BLaER1 treated with 17β-estradiol and CSF1 and Interleukin-3, amounts not matched to agents 10 nM and 100 nM (cell line): ENCODE results near the gene ORMDL3.

ENCODE experiments used
- H3K27ac ChIP-seq, 11 experiments: shearing (Covaris generic); formaldehyde crosslinking; 2 replicates each; pipeline ENCODE4 v1.8.1; 2022
- H3K27me3 ChIP-seq, 11 experiments: shearing (Covaris generic); formaldehyde crosslinking; 2 replicates each; pipeline ENCODE4 v1.8.1; 2022
- H3K36me3 ChIP-seq, 11 experiments: shearing (Covaris generic); formaldehyde crosslinking; 2 replicates each; pipeline ENCODE4 v1.8.1; 2022
- H3K4me1 ChIP-seq, 10 experiments: shearing (Covaris generic); formaldehyde crosslinking; 2 replicates each; pipeline ENCODE4 v1.8.1; 2022
- H3K4me2 ChIP-seq, 11 experiments: shearing (Covaris generic); formaldehyde crosslinking; 2 replicates each; pipeline ENCODE4 v1.8.1; 2022
- H3K4me3 ChIP-seq, 10 experiments: shearing (Covaris generic); formaldehyde crosslinking; 2 replicates each; pipeline ENCODE4 v1.8.1; 2022
- H3K9ac ChIP-seq, 11 experiments: shearing (Covaris generic); formaldehyde crosslinking; 2 replicates each; pipeline ENCODE4 v1.8.1; 2022
- H3K9me3 ChIP-seq, 11 experiments: shearing (Covaris generic); formaldehyde crosslinking; replicated peaks in 1 of 11; 2 replicates each; pipeline ENCODE4 v1.8.1; 2022
- H4K20me1 ChIP-seq, 11 experiments: shearing (Covaris generic); formaldehyde crosslinking; 2 replicates each; pipeline ENCODE4 v1.8.1; 2022
- Cebpa-rat ChIP-seq, 11 experiments: shearing (Covaris generic); IDR thresholded peaks; 2 replicates each; pipeline ENCODE4 v1.8.1; 2022

Gene ORMDL3

DNA sequence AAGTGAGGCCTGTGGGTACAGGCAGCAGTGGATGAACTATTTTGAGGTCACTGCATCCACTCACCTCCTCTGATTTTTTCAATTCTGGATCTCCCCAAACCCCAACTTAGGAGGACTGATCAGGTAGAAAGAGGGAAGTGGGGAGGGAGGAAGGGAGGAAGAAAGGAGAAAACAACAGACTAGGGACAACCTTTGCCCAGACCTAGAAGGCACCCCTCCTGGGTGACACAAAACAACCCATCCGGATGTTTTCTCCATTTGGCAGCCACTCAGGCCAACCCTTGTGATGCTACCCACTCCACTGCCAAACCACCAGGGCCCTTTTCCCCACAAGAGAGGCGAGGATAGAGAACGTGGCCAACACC is 2.7 kb downstream of the ORMDL3 start:
- peak overlapping the region in 3 of 11 experiments; percentile 31 to 82 (median 80); a peak in 4 of 22 replicates for H3K27ac ChIP-seq
- peak overlapping the region; percentile 96 to 100 (median 98) for H3K4me2 ChIP-seq
- H3K9me3 ChIP-seq = no peaks in the 10 kb centered on the region
- peak overlapping the region in 8 of 11 experiments; percentile 0 to 91 (median 85); a peak in 8 of 22 replicates for H3K9ac ChIP-seq
- no peak for TF ChIP-seq Cebpa-rat (IDR thresholded peaks at IDR 0.05)
- H3K4me3 ChIP-seq = no peak overlapping the region
- H3K4me1 ChIP-seq = peaks cover 90 to 92% (median 92%) of the 10 kb centered on the region in 10 experiments
- H3K27me3 ChIP-seq = no peaks in the 10 kb centered on the region
- peaks cover 11 to 45% (median 32%) of the 10 kb centered on the region in 11 experiments; a peak in 18 of 22 replicates for H4K20me1 ChIP-seq
- H3K36me3 ChIP-seq = peaks cover 22 to 33% (median 27%) of the 10 kb centered on the region in 11 experiments

DNA sequence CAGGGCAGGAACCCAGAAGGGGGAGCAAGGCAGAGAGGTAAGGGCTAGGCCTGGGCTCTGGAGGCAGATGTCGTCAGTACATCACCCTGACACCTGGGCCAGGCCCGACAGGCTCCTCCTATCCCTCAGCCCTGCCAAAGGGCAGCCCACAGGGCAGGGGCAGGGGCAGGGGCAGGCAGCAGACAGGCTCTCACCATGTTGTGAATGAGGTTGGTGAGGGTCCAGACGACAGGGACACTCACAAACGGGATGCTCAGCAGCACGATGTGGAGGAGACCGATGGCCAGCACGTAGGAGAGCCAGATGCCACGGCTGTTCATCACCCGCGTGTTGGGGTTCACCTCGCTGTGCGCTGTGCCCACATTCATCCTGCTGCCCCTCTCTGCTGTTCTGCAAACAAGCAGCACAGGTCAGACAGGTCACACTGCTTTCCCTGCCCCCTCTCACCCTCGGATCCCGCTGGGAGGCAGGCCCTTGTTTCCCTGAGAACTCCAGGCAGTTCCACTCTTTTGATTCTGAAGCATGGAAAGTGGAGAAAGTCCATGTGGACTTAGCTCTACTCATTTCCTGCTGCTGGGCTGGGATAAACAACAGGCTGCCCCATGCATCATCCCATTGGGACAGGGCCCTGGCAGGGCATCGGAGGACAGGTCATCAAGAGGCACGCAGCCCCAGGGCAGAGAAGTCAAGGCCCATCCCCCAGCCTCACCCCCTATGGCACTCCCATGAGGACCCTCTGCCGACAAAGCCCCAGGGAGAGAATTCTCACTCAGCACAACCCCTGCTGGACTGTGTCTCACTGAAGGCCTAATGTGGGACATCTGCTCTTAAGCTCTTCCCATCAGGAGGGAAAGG is 3.3 kb downstream of the ORMDL3 start:
- Histone ChIP-seq H3K4me1 (peaks cover 84 to 89% (median 87%) of the 10 kb centered on the region in 10 experiments), H4K20me1 (peaks cover 11 to 45% (median 32%) of the 10 kb centered on the region in 11 experiments; a peak in 18 of 22 replicates), H3K9ac (peak overlapping the region in 7 of 11 experiments; percentile 21 to 91 (median 86); a peak in 9 of 22 replicates), H3K27me3 (no peaks in the 10 kb centered on the region), H3K4me3 (no peak overlapping the region), H3K36me3 (peaks cover 26 to 38% (median 31%) of the 10 kb centered on the region in 11 experiments), H3K9me3 (no peaks in the 10 kb centered on the region), H3K4me2 (peak overlapping the region; percentile 96 to 100 (median 98)), H3K27ac (peak overlapping the region in 7 of 11 experiments; percentile 31 to 82 (median 41); a peak in 11 of 22 replicates)
- TF ChIP-seq Cebpa-rat (IDR thresholded peaks at IDR 0.05) = no peak

DNA sequence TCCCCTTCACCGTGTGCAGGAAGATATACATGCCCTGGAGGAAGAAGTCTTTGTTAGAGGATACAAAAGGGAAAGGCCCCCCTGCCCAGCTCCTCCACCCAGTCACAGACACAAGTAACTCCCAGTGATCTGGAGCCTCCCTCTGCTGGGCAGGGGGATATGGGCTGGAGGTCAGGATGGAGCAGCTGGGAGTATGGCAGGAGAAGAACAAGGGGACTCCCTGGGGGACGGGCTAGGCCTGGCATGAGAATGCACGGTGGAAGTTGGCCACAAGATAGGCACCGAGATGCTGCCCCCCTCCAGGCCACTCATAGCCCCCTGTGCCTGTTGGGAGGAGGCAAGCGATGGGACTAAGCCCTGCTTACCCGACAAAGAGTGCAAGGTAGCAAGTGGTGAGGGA is 4.2 kb downstream of the ORMDL3 start:
- no peak for TF ChIP-seq Cebpa-rat (IDR thresholded peaks at IDR 0.05)
- Histone ChIP-seq H3K36me3 (peaks cover 28 to 46% (median 37%) of the 10 kb centered on the region in 11 experiments), H3K4me3 (no peak overlapping the region; a peak in 2 of 20 replicates), H3K4me1 (peaks cover 76 to 89% (median 83%) of the 10 kb centered on the region in 10 experiments), H3K27ac (peak overlapping the region in 7 of 11 experiments; percentile 5 to 83 (median 74); a peak in 11 of 22 replicates), H3K9ac (peak overlapping the region in 8 of 11 experiments; percentile 11 to 91 (median 32); a peak in 6 of 22 replicates), H3K9me3 (no peaks in the 10 kb centered on the region), H3K27me3 (no peaks in the 10 kb centered on the region), H4K20me1 (peaks cover 11 to 39% (median 32%) of the 10 kb centered on the region in 11 experiments; a peak in 18 of 22 replicates), H3K4me2 (peak overlapping the region; percentile 96 to 100 (median 98))

DNA sequence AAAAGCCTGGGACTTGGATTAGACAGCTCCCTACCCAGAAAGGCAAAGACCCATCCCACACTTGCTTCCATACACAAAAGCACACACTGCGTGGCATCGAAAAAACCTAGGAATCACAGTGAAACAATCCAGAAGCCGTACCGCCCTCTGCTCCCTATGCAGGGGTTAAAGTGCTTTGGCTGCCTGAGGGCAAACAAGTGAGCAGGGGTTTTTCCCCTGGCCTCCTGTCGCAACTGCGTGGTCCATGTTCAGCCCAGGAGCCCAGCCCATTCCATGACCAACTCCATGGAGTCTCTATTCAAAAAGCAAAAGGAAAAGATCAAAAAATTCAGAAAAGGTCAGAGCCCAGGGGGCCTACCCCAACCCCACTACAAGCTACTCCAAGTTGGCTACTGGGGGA is 5.4 kb downstream of the ORMDL3 start:
- Histone ChIP-seq H3K9ac (peak overlapping the region in 8 of 11 experiments; percentile 11 to 91 (median 70); a peak in 11 of 22 replicates), H3K4me3 (peak overlapping the region in 1 of 10 experiments; percentile 7; a peak in 1 of 20 replicates), H3K4me2 (peak overlapping the region; percentile 96 to 100 (median 98)), H3K27me3 (no peaks in the 10 kb centered on the region), H3K36me3 (peaks cover 29 to 53% (median 39%) of the 10 kb centered on the region in 11 experiments), H4K20me1 (peaks cover 11 to 39% (median 32%) of the 10 kb centered on the region in 11 experiments; a peak in 18 of 22 replicates), H3K4me1 (peaks cover 70 to 87% (median 77%) of the 10 kb centered on the region in 10 experiments), H3K9me3 (no peaks in the 10 kb centered on the region), H3K27ac (peak overlapping the region in 9 of 11 experiments; percentile 7 to 83 (median 77); a peak in 15 of 22 replicates)
- TF ChIP-seq Cebpa-rat (IDR thresholded peaks at IDR 0.05) = no peak

DNA sequence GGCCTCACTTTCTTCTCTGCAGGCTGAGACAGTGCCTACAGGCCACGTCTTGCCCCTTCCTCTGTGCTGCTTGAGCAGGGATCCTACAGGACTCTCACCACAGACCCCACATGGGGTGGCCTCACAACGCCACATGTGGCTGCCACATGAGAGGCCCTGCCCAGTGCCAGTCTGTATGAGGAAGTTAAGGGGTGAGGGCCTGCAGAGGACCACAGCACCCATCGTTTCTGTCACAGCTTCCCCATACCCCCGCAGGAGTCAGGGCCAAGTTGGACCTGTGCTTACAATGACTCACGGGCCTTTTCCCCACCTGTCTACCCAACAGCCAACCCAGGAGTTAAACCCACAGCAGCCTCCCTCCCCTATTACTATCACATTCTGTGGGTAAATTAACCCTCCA is 6.1 kb downstream of the ORMDL3 start:
- no peak for TF ChIP-seq Cebpa-rat (IDR thresholded peaks at IDR 0.05)
- Histone ChIP-seq H3K36me3 (peaks cover 31 to 58% (median 45%) of the 10 kb centered on the region in 11 experiments), H4K20me1 (peaks cover 11 to 34% (median 26%) of the 10 kb centered on the region in 11 experiments; a peak in 18 of 22 replicates), H3K27ac (peak overlapping the region; percentile 57 to 83 (median 74)), H3K9ac (peak overlapping the region; percentile 52 to 91 (median 69); a peak in 21 of 22 replicates), H3K4me1 (peaks cover 66 to 86% (median 76%) of the 10 kb centered on the region in 10 experiments), H3K4me3 (peak overlapping the region in 5 of 10 experiments; percentile 1 to 15 (median 7); a peak in 1 of 20 replicates), H3K4me2 (peak overlapping the region; percentile 96 to 100 (median 98)), H3K9me3 (no peaks in the 10 kb centered on the region), H3K27me3 (no peaks in the 10 kb centered on the region)

DNA sequence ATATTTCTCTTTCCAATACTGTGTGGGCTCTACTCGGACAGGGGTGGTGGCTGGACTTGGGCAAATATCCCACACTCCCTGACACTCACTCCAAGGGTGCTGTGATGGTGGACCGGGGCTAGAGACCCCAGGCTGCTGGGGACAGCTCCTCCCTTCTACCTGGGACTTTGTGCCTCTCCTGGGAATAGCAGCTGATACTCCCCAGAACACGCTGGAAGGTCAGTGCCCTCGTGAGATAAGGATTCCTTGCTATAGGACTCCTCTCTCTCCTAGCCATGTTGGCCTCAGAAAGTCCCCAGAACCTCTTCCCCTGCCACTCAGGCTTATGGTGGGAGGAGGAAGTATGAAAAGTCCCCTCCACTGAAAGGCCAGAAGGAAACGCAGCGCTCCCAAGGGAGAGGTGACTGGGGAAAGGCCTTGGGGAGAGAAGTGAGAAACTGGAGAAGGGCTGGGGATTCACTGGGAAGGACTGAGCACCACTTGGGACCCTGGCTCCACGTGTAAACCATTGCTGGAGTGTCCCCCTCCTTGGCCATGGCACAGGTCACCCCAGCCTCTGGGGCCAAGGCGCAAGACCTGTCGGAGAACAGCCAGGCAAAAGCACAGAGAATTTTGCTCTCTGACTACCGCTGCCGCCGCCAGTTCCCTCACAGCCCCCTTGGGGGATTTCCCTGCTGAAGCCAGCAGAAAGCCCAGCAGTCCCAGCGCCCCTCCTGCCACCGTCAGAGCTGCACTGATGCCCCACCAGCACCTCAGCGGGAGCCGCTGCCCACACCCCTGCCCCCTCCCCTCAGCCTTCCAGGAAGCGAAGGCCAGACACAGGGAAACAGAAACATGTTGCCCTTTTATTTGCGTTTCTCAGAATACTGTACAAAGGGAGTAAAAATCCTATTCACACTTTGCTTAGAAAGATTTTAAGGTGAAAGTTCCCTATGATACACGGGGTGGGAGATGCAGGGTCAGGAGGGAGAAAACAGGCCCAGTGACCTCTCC is 6.9 kb downstream of the ORMDL3 start:
- peak overlapping the region; percentile 96 to 100 (median 98) for H3K4me2 ChIP-seq
- peak overlapping the region; percentile 52 to 91 (median 69) for H3K9ac ChIP-seq
- peak overlapping the region; percentile 57 to 83 (median 74) for H3K27ac ChIP-seq
- H3K36me3 ChIP-seq = peaks cover 31 to 58% (median 45%) of the 10 kb centered on the region in 11 experiments
- H3K27me3 ChIP-seq = no peaks in the 10 kb centered on the region
- H3K4me3 ChIP-seq = peak overlapping the region in 5 of 10 experiments; percentile 1 to 15 (median 7); a peak in 6 of 20 replicates
- peaks cover 58 to 78% (median 69%) of the 10 kb centered on the region in 10 experiments for H3K4me1 ChIP-seq
- no peaks in the 10 kb centered on the region for H3K9me3 ChIP-seq
- H4K20me1 ChIP-seq = peaks cover 4 to 26% (median 18%) of the 10 kb centered on the region in 11 experiments; a peak in 16 of 22 replicates
- no peak for TF ChIP-seq Cebpa-rat (IDR thresholded peaks at IDR 0.05)

DNA sequence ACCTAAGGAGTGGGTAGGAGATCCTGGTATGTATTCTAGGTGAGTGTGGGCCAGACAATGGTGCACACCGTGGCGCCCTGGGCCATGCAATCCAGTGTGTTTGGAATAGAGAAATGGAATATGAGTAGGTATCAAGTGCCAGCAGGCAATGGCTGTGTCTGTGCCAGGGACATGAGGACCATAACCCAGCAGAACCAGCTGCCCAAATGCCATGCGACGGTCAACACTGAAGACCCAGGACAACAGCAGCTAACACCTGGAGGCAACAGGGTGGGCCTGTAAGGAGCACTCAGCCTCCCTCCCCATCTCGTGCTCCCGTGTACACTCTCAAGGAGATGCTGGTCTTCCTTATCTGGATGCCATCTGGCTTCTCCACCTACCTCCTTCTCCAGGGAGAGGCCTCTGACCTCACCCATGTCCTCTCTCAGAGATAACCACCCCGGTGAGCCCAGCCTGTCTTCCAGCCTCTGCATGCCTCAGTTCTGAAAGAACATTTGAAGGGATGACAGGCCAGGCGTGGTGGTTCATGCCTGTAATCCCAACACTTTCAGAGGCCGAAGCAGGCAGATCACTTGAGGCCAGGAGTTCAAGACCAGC is 8.2 kb downstream of the ORMDL3 start:
- Histone ChIP-seq H3K27me3 (no peaks in the 10 kb centered on the region), H3K9ac (no peak overlapping the region), H3K36me3 (peaks cover 31 to 57% (median 44%) of the 10 kb centered on the region in 11 experiments), H3K4me2 (0 out of 22 replicates have a peak overlapping the region, but pooled peaks of 3 of the 11 experiments have one; percentile 7 to 13 (median 10)), H4K20me1 (peaks cover 0 to 13% (median 6%) of the 10 kb centered on the region in 11 experiments; a peak in 9 of 22 replicates), H3K4me1 (peaks cover 44 to 64% (median 55%) of the 10 kb centered on the region in 10 experiments), H3K4me3 (no peak overlapping the region), H3K9me3 (no peaks in the 10 kb centered on the region), H3K27ac (no peak overlapping the region)
- TF ChIP-seq Cebpa-rat (IDR thresholded peaks at IDR 0.05) = no peak
